Tibial nerve (tissue), 4 donors: Measurements from ENCODE around the gene CYB5R2. TPM values are rescaled to one million over a fixed set of nuclear protein-coding genes. Genes with fewer than 3 reads are reported as not detected.

Experiments
- DNase-seq, 2 donors: peaks; one replicate each; pipeline ENCODE4 v3.0.0-alpha.2; 2019; ENCODE audit warnings: low spot score in 2 of 2
- H3K27ac ChIP-seq, 4 donors: fragments of 200-600 bp; sonication (generic) in 3 of 4; one replicate each; pipeline ENCODE4 v1.5.1; 2017 to 2019; ENCODE audit warnings: mild to moderate bottlenecking in 1 of 4
- H3K27me3 ChIP-seq, 2 donors: fragments of 200-600 bp; sonication (generic) in 1 of 2; one replicate each; pipeline versions ENCODE4 v1.5.1 to v1.6.0; 2017 to 2019
- H3K36me3 ChIP-seq, 3 donors: fragments of 200-600 bp; sonication (generic); one replicate each; pipeline ENCODE4 v1.5.1; 2018 to 2019
- H3K4me1 ChIP-seq, 4 donors: fragments of 200-600 bp; sonication (generic) in 3 of 4; one replicate each; pipeline ENCODE4 v1.5.1; 2017 to 2019
- H3K4me3 ChIP-seq, 4 donors: fragments of 200-600 bp; sonication (generic) in 3 of 4; one replicate each; pipeline ENCODE4 v1.5.1; 2017 to 2019; ENCODE audit warnings: mild to moderate bottlenecking in 1 of 4, moderate library complexity in 1 of 4
- H3K9me3 ChIP-seq, 4 donors: fragments of 200-600 bp; sonication (generic) in 3 of 4; one replicate each; pipeline ENCODE4 v1.5.1; 2017 to 2019
- EP300 ChIP-seq, 2 donors: sonication (generic); formaldehyde crosslinking; IDR thresholded peaks; one replicate each; pipeline ENCODE4 v1.6.1; 2017; ENCODE audit warnings: antibody characterized with exemption in 2 of 2, mild to moderate bottlenecking in 1 of 2
- POLR2A ChIP-seq, 2 donors: fragments of 450-650 bp; IDR thresholded peaks; one replicate each; pipeline ENCODE4 v1.6.1; 2017; ENCODE audit warnings: antibody characterized with exemption in 2 of 2, mild to moderate bottlenecking in 2 of 2, moderate library complexity in 2 of 2
- WGBS, 2 donors: methylation state at CpG; one replicate each; pipeline ENCODE4 v1.1.5; 2018; 5-methylcytosine and 5-hydroxymethylcytosine counted together
- total RNA-seq, 4 donors: library from RNA; depleted of rRNA; stranded (reverse); fragments of >200 nt; gene quantifications; one replicate each; pipeline ENCODE4 v1.1.0, GENCODE V29; 2016
- TF ChIP-seq, protein P1 (sequence below), 5 experiments: fragments of 200-600 bp in 3 of 5; fragments of 450-650 bp in 2 of 5; sonication (generic) in 3 of 5; IDR thresholded peaks; one replicate each; pipeline ENCODE4 v1.5.1; 2016 to 2019; ENCODE audit warnings: antibody characterized with exemption in 5 of 5, mild to moderate bottlenecking in 3 of 5, moderate library complexity in 2 of 5

Gene CYB5R2
- total RNA-seq, 4 donors from 2014 or later: 50.8 to 104 (median 58.2) TPM

DNA sequence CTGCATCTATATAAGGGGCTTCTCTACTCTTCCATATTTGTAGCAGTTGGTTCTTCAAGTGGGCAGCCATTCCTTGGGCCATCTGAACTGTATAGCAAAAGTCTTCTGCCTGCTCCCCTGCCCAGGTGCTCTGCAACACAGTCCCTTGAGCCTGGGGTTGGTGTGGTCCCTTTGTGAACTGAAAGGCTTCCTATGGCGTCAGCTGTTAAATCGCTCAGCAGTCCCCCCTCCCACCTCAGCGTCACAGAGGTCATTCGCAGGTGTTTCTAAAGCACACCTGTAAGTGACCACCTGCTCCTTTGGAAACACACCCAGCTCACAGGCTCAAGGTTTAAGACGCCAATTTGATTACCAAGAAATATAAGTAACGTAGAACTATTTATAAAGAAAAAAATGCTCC, 37.0 kb downstream of the CYB5R2 start:
- TF ChIP-seq, protein P1, sequence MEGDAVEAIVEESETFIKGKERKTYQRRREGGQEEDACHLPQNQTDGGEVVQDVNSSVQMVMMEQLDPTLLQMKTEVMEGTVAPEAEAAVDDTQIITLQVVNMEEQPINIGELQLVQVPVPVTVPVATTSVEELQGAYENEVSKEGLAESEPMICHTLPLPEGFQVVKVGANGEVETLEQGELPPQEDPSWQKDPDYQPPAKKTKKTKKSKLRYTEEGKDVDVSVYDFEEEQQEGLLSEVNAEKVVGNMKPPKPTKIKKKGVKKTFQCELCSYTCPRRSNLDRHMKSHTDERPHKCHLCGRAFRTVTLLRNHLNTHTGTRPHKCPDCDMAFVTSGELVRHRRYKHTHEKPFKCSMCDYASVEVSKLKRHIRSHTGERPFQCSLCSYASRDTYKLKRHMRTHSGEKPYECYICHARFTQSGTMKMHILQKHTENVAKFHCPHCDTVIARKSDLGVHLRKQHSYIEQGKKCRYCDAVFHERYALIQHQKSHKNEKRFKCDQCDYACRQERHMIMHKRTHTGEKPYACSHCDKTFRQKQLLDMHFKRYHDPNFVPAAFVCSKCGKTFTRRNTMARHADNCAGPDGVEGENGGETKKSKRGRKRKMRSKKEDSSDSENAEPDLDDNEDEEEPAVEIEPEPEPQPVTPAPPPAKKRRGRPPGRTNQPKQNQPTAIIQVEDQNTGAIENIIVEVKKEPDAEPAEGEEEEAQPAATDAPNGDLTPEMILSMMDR (IDR thresholded peaks at IDR 0.05): no peak
- DNase-seq: no peak
- no peaks in the 10 kb centered on the region for H3K9me3 ChIP-seq
- H3K27me3 ChIP-seq: no peaks in the 10 kb centered on the region
- H3K4me1 ChIP-seq: peaks cover 0 to 8% (median 0%) of the 10 kb centered on the region in 4 donors
- 78 to 85% methylated on average over 6 of the region's 6 CpGs for WGBS, 2 donors
- no peak overlapping the region for H3K4me3 ChIP-seq
- H3K27ac ChIP-seq: no peak overlapping the region
- H3K36me3 ChIP-seq: peaks cover 0 to 91% (median 24%) of the 10 kb centered on the region in 3 donors

DNA sequence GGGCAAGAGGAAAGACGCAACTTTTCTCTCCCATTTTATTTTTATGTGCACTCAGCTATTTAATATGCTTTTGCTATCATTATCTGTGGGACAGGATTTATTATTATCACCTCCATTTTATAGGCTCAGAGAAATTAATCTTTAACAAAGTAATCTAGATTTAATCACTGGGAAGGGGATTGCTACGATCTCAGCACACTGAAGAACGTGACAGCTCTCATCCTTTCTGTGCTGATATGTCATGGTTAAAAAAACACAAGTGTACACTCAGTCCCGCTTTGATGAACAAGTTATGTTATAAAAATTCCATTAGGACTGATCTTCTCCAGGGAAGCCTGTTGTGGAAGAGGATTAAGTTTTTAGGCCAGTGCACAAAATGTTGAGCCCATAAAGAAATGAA, 37.6 kb downstream of the CYB5R2 start:
- TF ChIP-seq, protein P1 (IDR thresholded peaks at IDR 0.05): no peak
- TF ChIP-seq POLR2A (IDR thresholded peaks at IDR 0.05) (no peak), EP300 (IDR thresholded peaks at IDR 0.05) (no peak)
- no peak overlapping the region for H3K27ac ChIP-seq
- no peak for DNase-seq
- 93 to 97% methylated on average over 4 of the region's 4 CpGs for WGBS, 2 donors
- H3K4me3 ChIP-seq: no peak overlapping the region
- H3K4me1 ChIP-seq: peaks cover 0 to 8% (median 0%) of the 10 kb centered on the region in 4 donors
- no peaks in the 10 kb centered on the region for H3K9me3 ChIP-seq
- H3K27me3 ChIP-seq: no peaks in the 10 kb centered on the region
- H3K36me3 ChIP-seq: peaks cover 0 to 91% (median 24%) of the 10 kb centered on the region in 3 donors

- TF ChIP-seq, protein P1 (IDR thresholded peaks at IDR 0.05): no peak
- no peak for TF ChIP-seq POLR2A (IDR thresholded peaks at IDR 0.05)
- TF ChIP-seq EP300 (IDR thresholded peaks at IDR 0.05): no peak
- WGBS, 2 donors: 76 to 81% methylated on average over 4 of the region's 4 CpGs
- Histone ChIP-seq H3K4me3 (no peak overlapping the region), H3K27me3 (no peaks in the 10 kb centered on the region), H3K9me3 (no peaks in the 10 kb centered on the region), H3K4me1 (peaks cover 0 to 9% (median 0%) of the 10 kb centered on the region in 4 donors), H3K36me3 (peaks cover 0 to 91% (median 24%) of the 10 kb centered on the region in 3 donors), H3K27ac (no peak overlapping the region)
- DNase-seq: no peak
Measured at GRCh38 chr11:7635137-7635536, 38.2 kb downstream of the CYB5R2 start.

- peaks cover 0 to 5% (median 0%) of the 10 kb centered on the region in 4 donors for H3K4me1 ChIP-seq
- WGBS, 2 donors: 88 to 89% methylated on average over 2 of the region's 2 CpGs
- DNase-seq: no peak
- H3K9me3 ChIP-seq: no peaks in the 10 kb centered on the region
- no peak overlapping the region for H3K27ac ChIP-seq
- H3K36me3 ChIP-seq: peaks cover 0 to 96% (median 14%) of the 10 kb centered on the region in 3 donors
- H3K27me3 ChIP-seq: no peaks in the 10 kb centered on the region
- TF ChIP-seq EP300 (IDR thresholded peaks at IDR 0.05) (no peak), POLR2A (IDR thresholded peaks at IDR 0.05) (no peak)
- TF ChIP-seq, protein P1 (IDR thresholded peaks at IDR 0.05): no peak
- H3K4me3 ChIP-seq: no peak overlapping the region
Measured at GRCh38 chr11:7632211-7632610, 41.1 kb downstream of the CYB5R2 start.

GRCh38 chr11:7630002-7630401, 43.3 kb downstream of the CYB5R2 start:
- TF ChIP-seq POLR2A (IDR thresholded peaks at IDR 0.05) (no peak), EP300 (IDR thresholded peaks at IDR 0.05) (no peak)
- TF ChIP-seq, protein P1 (IDR thresholded peaks at IDR 0.05): no peak
- Histone ChIP-seq H3K36me3 (peaks cover 0 to 97% (median 13%) of the 10 kb centered on the region in 3 donors), H3K9me3 (no peaks in the 10 kb centered on the region), H3K4me3 (no peak overlapping the region), H3K27me3 (no peaks in the 10 kb centered on the region), H3K27ac (peak overlapping the region in 2 of 4 donors; percentile 13 to 52), H3K4me1 (peaks cover 0 to 5% (median 0%) of the 10 kb centered on the region in 4 donors)
- 68 to 94% methylated on average over 2 of the region's 2 CpGs for WGBS, 2 donors
- no peak for DNase-seq
